Suppressor macrophage treated with lipopolysaccharide for 4 hours (primary cell): Measurements from ENCODE around the gene PARP3.

Experiments used
- DNase-seq: peaks from one replicate; pipeline ENCODE4 v3.0.0-alpha.2; 2020

The PARP3 gene

DNA sequence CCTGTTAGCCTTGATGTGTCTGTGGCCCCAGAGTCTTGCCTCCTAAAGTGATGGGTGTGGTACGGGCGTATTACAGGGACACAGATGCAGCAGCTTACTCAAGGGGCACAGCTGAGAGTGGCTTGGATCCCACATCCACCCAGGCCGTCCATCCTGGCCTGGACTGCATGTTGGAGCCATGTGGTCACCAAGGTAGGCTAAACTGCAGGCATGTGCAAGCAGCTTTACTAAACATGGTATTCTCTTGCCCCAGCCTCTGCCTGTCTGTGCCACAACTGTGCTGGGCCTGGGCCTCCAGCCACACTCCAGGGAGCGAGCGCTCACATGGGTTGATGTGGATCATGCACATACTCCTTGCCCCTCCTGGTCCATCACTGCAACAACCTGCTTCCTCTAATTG lies 7.0 kb downstream of the PARP3 start:
- DNase-seq, result no peak

GRCh38 chr3:51950899-51951298 lies 8.7 kb downstream of the PARP3 start:
- DNase-seq, result no peak

GRCh38 chr3:51953445-51953844 lies 11.3 kb downstream of the PARP3 start:
- peak; percentile 83 for DNase-seq

GRCh38 chr3:51954105-51954504 lies 11.9 kb downstream of the PARP3 start:
- DNase-seq, result peak; percentile 58

GRCh38 chr3:51954713-51955112 lies 12.6 kb downstream of the PARP3 start:
- no peak for DNase-seq

DNA sequence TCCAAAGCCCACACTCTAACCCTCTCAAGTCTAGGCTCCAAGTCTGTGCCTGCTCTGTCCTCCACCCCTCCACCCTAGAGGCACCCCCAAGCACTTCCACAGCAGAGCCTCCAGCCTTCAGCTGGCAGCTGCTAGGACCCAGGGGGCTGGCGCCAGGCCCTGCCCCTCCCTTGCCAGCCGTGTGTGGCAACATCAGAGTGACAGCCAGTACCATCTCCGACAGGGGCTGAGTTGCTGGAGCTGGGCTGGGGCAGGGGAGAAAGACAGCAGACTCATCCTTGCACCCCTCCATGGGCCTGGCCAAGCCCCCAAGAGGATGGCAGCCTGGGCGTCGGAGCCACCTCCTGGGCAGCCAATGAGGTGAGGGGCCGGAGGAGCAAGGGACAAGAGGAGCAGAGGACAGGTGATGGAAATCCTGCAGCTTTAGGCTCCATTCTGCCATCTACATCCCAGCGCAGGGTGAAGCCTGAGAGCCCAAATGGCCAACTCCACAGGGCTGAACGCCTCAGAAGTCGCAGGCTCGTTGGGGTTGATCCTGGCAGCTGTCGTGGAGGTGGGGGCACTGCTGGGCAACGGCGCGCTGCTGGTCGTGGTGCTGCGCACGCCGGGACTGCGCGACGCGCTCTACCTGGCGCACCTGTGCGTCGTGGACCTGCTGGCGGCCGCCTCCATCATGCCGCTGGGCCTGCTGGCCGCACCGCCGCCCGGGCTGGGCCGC lies 13.2 kb downstream of the PARP3 start, which contains the start of gene GPR62:
TSS of gene GPR62 (plus strand) at position 207 of the 718 bp plus-strand sequence. CDS start at position 479, 272 bp downstream.
- DNase-seq, result no peak

DNA sequence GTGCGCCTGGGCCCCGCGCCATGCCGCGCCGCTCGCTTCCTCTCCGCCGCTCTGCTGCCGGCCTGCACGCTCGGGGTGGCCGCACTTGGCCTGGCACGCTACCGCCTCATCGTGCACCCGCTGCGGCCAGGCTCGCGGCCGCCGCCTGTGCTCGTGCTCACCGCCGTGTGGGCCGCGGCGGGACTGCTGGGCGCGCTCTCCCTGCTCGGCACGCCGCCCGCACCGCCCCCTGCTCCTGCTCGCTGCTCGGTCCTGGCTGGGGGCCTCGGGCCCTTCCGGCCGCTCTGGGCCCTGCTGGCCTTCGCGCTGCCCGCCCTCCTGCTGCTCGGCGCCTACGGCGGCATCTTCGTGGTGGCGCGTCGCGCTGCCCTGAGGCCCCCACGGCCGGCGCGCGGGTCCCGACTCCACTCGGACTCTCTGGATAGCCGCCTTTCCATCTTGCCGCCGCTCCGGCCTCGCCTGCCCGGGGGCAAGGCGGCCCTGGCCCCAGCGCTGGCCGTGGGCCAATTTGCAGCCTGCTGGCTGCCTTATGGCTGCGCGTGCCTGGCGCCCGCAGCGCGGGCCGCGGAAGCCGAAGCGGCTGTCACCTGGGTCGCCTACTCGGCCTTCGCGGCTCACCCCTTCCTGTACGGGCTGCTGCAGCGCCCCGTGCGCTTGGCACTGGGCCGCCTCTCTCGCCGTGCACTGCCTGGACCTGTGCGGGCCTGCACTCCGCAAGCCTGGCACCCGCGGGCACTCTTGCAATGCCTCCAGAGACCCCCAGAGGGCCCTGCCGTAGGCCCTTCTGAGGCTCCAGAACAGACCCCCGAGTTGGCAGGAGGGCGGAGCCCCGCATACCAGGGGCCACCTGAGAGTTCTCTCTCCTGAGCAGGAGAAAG lies 14.0 kb downstream of the PARP3 start:
- peak; percentile 24 for DNase-seq

DNA sequence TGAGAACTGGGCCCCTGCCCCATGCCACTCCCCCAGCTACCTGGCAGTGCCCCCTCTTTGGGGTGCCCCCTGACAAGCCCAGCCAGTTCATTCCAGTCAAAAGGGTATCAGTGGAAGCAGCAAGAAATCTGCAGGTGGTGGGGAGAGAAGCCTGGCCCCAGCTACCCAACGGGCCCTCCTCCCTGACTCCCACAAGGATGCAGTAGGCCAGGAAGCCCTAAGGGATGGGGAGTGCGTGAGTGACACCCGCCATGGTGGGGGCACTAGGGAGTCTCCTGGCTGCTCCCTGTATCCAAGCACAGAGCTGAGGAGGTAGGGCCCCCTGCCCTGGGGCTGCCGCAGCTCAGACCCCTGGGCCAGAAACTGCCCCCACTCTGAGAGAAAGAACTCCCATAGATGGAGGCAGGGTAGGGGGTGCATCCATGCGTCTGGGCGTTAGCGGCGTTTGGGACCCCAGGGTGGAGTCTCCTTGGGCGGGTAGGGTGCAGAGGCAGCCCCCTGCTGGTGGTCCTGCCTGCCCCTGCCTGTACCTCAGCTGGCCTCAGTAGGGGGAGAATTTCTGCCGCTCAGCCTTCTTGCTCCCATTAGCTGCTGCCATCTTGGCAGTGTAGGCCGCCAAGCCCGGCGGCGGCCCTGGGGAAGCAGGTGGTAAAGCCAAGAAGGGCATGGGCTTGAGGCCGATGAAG lies 15.5 kb downstream of the PARP3 start:
- DNase-seq, result no peak

GRCh38 chr3:51958603-51959521 lies 16.7 kb downstream of the PARP3 start:
- DNase-seq, result no peak

DNA sequence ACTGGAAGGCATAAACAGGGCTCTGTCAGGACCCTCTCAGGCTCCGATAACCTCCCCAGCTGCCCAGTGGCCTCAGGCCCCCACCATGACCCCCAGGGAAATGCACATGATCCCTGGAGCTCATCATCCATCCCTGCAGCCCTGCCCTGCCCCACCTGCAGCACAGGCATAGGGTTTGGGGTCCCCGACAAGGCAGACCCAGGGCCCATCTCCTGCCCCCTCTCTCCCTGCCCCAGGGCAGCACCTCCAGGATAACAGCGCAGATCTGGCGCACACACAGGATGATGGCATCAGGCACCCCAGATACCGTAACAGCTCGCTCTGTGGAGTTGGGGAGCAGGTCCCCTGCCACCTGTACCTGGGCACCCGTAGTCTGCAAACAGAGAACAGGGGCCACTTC lies 17.5 kb downstream of the PARP3 start:
- DNase-seq, result no peak

DNA sequence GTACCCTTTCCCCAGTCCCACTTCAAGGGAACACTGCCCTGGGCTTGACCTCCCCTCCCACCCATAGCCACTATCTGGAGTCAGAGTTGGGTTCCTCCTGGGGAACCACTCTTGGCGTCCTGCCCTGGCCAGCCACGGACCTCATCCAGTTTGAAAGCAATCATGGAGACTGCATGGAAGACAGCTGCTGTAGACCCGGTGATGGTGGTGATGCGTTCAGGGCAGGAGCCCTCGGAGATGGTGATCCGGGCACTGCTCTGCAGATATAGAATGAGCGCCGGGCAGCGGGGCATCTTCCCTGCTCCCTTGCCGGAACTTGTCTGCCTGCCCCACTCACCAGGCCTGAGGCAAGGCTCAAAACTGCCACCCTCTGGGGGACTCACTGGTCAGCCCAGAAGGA lies 18.2 kb downstream of the PARP3 start:
- DNase-seq, result no peak

- no peak for DNase-seq
Observed at GRCh38 chr3:51961011-51961410, 18.8 kb downstream of the PARP3 start.

DNA sequence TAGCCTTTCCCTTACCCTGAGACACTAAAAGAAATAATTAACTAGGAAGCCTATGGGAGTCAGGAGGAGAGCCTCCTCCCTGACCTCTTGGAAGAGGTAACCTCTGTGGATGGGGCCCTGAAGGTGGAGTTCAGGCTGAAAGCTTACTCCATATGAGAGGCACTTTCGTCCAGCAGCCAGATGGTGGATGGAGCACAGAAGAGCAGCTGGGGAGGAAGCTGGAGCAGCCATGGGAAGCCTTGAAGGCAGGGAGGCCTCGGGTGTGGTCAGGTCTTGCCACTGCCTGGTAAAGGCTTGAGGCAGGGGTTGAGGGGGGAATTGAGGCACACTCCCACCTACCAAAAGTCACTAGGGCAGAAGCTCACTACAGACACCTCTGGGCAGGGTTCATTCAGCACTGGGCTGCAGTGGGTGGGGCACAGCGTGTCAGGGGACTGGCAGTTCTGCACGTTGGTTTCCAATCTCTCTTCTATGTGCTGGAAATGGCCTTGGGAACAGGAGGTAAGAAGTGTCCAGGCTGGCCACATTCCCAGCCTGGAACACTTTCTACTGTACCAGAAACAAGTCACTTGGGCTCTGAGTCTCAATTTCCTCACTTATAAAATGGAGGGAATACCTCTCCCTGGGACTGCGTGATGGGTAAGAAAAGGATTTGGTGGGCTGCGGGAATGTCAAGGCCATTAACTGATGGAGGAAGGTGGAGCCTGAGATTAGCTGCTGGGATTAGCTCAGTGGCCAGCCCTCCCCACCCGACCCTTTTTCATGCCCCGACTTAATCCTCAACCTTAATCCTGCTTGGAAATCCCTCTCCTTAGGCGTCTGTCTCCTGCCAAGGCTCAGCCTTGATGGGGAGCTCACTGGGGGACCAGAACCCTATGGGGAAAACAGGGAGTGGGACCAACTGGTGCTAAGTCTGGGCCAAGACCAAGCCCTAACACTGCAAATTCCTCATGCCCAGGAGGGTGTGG lies 19.7 kb downstream of the PARP3 start:
- no peak for DNase-seq

- no peak for DNase-seq
Observed at GRCh38 chr3:51962854-51963530, 20.8 kb downstream of the PARP3 start.

DNA sequence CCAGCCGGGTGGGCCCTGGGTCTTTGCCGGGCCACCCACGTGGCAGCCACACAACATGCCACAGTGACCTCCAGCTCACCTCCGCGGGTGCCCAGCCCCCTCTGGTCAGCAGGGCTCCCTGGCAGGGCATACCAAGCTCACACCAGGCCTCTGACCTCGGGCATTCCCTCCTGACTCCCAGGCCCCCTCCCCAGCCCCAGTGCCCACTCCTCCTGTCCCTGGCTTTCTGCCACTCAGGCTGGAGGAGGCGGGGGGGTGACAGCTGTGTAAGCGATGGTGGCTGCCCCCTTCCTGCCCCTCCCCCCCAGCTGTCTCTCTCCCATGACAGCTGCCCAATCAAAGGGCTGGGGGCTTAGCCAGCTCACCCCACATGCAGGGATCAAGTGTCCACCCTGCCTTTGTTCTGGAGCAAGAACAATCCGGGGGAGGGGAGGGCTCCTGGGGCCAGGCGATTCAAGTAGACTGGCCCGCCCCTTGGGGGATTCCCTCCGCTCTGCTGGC lies 21.8 kb downstream of the PARP3 start:
- no peak for DNase-seq

DNA sequence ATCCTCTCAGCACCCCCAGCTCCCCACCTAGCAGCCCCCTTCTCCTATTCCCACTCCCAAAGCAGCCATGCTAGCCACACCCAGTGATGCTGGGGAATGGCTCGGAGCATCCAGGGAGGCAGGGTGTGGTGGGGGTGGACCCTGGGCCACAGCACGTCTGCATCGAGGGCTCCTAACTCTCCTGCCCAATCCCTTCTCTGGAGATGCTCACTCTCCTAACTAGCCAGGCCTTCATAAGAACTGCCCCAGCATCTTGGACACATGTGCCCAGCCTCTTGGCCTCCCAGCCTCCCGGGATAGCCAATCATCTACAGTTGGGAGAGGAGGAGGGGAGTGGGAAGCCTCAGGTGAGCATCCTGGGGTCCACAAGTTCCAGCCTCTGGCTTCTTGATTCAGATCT lies 22.4 kb downstream of the PARP3 start:
- DNase-seq, result no peak

DNA sequence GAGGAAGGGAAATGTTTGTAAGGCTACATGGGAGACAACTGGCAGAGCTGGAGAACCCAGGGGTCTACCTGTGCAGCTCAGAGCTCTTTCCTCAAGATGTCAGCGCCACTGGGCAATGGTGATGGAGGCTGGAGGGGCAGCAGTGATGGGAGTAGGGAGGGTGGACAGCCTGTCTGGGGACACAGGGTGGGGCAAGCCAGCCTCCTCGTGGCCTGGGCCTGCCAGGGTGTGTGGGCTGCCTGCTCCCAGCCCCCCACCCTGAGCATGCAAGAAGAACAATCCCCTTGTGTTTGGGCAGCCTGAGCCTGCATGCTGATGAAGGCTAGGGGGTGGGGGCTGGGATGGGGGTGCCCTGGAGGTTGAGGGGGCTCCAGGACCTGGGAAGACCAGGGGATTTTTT lies 23.9 kb downstream of the PARP3 start:
- no peak for DNase-seq

DNA sequence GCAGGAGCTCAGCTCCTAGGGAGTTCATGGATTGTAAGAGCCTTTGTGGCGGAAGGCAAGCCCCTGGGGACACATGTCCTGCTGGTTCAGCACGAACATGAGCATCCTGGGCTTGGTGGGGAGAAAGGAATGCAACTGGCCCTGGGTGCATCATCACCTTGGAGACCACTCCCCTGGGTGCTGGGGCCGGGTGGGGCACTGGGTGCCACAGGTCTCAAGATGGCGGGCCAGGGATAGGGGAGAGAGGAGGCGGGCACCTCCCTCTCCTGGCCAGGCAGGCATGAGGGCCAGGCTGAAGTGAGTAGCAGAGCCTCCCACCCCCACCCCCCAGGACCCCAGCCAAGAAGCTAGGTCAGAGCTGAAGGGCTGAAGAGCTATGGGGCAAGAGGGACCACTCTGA lies 24.3 kb downstream of the PARP3 start:
- DNase-seq, result no peak

DNA sequence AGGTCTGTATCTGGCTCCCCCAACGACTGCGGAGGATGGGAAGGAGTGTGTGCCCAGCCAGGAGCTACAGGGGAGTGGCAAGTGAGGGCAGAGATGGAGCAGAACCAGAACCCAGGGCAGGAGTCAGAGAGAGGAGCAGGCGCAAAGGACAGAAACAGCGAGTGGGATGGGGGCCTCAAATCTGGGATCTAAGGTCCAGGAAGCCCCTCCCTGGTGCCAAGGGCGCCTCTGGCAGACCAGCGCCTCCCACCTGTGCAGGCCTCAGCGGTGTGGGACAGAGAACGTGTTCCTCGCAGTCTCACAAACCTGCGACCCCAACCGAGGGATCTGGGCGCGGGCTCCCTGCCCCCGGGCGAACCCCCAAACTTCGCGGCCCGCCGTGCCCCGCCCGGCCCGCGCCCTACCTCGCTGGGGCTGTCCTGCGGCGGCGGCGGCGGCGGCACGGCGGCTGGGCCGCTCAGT lies 24.8 kb downstream of the PARP3 start:
- peak; percentile 25 for DNase-seq
